Hepatocyte (in vitro differentiated cells): ENCODE data around the gene TTC9C. TPM values are rescaled to one million over a fixed set of nuclear protein-coding genes. Genes with fewer than 3 reads are reported as not detected.
A peak's percentile ranks its signal among the peaks of the same experiment; 100 is the strongest.

Experiments used
- DNase-seq: peaks from one replicate; pipeline ENCODE4 v3.0.0-alpha.2; 2016; ENCODE audit warnings: low spot score
- H2AFZ ChIP-seq: fragments of 200-600 bp; sonication (generic); 2 replicates; pipeline ENCODE4 v1.6.0; 2016; ENCODE audit warnings: antibody characterized with exemption, mild to moderate bottlenecking
- H3K27ac ChIP-seq: fragments of 200-600 bp; sonication (generic); 2 replicates; pipeline ENCODE4 v1.5.1; 2016; ENCODE audit warnings: mild to moderate bottlenecking
- H3K27me3 ChIP-seq: fragments of 200-600 bp; sonication (generic); 2 replicates; pipeline ENCODE4 v1.6.1; 2016
- H3K36me3 ChIP-seq: fragments of 200-600 bp; sonication (generic); replicated peaks from 2 replicates; pipeline ENCODE4 v1.5.1; 2016; ENCODE audit warnings: low read depth; ENCODE audit not compliant: insufficient read depth
- H3K4me1 ChIP-seq: fragments of 200-600 bp; sonication (generic); 2 replicates; pipeline ENCODE4 v1.5.1; 2016; ENCODE audit warnings: mild to moderate bottlenecking, moderate library complexity; ENCODE audit not compliant: insufficient read depth
- H3K4me2 ChIP-seq: fragments of 200-600 bp; sonication (generic); 2 replicates; pipeline ENCODE4 v1.6.0; 2016
- H3K4me3 ChIP-seq: fragments of 200-600 bp; sonication (generic); 2 replicates; pipeline ENCODE4 v1.5.1; 2016; ENCODE audit warnings: mild to moderate bottlenecking
- H3K79me2 ChIP-seq: fragments of 200-600 bp; sonication (generic); 2 replicates; pipeline ENCODE4 v1.6.0; 2017; ENCODE audit warnings: mild to moderate bottlenecking
- H3K9me2 ChIP-seq: fragments of 200-600 bp; sonication (generic); replicated peaks from 2 replicates; pipeline ENCODE4 v1.6.0; 2017; ENCODE audit warnings: mild to moderate bottlenecking; ENCODE audit not compliant: insufficient read depth
- H3K9me3 ChIP-seq: fragments of 200-600 bp; sonication (generic); 2 replicates; pipeline ENCODE4 v1.5.1; 2016; ENCODE audit warnings: low read depth, mild to moderate bottlenecking
- H4K20me1 ChIP-seq: fragments of 200-600 bp; sonication (generic); 2 replicates; pipeline ENCODE4 v1.6.0; 2016; ENCODE audit warnings: mild to moderate bottlenecking; ENCODE audit not compliant: insufficient read depth, poor library complexity, severe bottlenecking
- EZH2 ChIP-seq: fragments of 200-600 bp; sonication (generic); IDR thresholded peaks from 2 replicates; pipeline ENCODE4 v1.6.1; 2016; ENCODE audit warnings: antibody characterized with exemption, mild to moderate bottlenecking, borderline replicate concordance
- EZH2phosphoT487 ChIP-seq: fragments of 200-600 bp; sonication (generic); IDR thresholded peaks from one replicate; pipeline ENCODE4 v1.6.1; 2018; ENCODE audit warnings: antibody characterized with exemption, mild to moderate bottlenecking, low read depth, moderate library complexity; ENCODE audit not compliant: unreplicated experiment, severe bottlenecking
- WGBS: methylation state at CpG from one replicate; pipeline ENCODE4 v1.1.6; 2016; ENCODE audit warnings: low lambda C conversion rate; ENCODE audit errors: missing lambda C conversion rate; 5-methylcytosine and 5-hydroxymethylcytosine counted together
- polyA plus RNA-seq: library from polyadenylated mRNA; unstranded; fragments of >200 nt; fragmentation: Nextera tagmentation; extraction: Ambion mirVana; gene quantifications from 2 replicates; pipeline ENCODE4 v1.2.1, GENCODE V29; 2016
- total RNA-seq: library from RNA; depleted of rRNA; stranded (reverse); fragments of >200 nt; gene quantifications from 2 replicates; pipeline ENCODE4 v1.2.3, GENCODE V29; 2014
- TF ChIP-seq, protein P1 (sequence below): fragments of 200-600 bp; sonication (generic); IDR thresholded peaks from 2 replicates; pipeline ENCODE4 v1.5.1; 2016; ENCODE audit warnings: antibody characterized with exemption, mild to moderate bottlenecking; ENCODE audit not compliant: poor library complexity

TTC9C gene, protein sequence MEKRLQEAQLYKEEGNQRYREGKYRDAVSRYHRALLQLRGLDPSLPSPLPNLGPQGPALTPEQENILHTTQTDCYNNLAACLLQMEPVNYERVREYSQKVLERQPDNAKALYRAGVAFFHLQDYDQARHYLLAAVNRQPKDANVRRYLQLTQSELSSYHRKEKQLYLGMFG
- total RNA-seq = 26.3 and 35.0 TPM in 2 replicates
- 35.4 and 39.9 TPM in 2 replicates for polyA plus RNA-seq

GRCh38 chr11:62728171-62728988 is at the start of gene TTC9C:
Gene TTC9C (plus strand): TSS chr11:62728486. CDS start chr11:62728849, 363 bp downstream.
- Histone ChIP-seq H3K4me2 (peak within 1 kb of the TSS; percentile 81), H3K4me3 (peak within 1 kb of the TSS; percentile 48), H2AFZ (peak within 1 kb of the TSS; percentile 93), H3K4me1 (peaks cover 16% of the 10 kb centered on the region), H3K79me2 (peaks cover 79% of the 10 kb centered on the region), H4K20me1 (peaks cover 34% of the 10 kb centered on the region), H3K27ac (peak within 1 kb of the TSS; percentile 91), H3K9me2 (no peaks in the 10 kb centered on the region), H3K9me3 (no peaks in the 10 kb centered on the region), H3K27me3 (no peaks in the 10 kb centered on the region), H3K36me3 (no peaks in the 10 kb centered on the region)
- DNase-seq = peak; percentile 95
- no peak for TF ChIP-seq EZH2phosphoT487
- TF ChIP-seq EZH2 = no peak
- TF ChIP-seq, protein P1, sequence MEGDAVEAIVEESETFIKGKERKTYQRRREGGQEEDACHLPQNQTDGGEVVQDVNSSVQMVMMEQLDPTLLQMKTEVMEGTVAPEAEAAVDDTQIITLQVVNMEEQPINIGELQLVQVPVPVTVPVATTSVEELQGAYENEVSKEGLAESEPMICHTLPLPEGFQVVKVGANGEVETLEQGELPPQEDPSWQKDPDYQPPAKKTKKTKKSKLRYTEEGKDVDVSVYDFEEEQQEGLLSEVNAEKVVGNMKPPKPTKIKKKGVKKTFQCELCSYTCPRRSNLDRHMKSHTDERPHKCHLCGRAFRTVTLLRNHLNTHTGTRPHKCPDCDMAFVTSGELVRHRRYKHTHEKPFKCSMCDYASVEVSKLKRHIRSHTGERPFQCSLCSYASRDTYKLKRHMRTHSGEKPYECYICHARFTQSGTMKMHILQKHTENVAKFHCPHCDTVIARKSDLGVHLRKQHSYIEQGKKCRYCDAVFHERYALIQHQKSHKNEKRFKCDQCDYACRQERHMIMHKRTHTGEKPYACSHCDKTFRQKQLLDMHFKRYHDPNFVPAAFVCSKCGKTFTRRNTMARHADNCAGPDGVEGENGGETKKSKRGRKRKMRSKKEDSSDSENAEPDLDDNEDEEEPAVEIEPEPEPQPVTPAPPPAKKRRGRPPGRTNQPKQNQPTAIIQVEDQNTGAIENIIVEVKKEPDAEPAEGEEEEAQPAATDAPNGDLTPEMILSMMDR = no peak
- WGBS = under 1% methylated on average over 29 of the region's 29 CpGs

DNA sequence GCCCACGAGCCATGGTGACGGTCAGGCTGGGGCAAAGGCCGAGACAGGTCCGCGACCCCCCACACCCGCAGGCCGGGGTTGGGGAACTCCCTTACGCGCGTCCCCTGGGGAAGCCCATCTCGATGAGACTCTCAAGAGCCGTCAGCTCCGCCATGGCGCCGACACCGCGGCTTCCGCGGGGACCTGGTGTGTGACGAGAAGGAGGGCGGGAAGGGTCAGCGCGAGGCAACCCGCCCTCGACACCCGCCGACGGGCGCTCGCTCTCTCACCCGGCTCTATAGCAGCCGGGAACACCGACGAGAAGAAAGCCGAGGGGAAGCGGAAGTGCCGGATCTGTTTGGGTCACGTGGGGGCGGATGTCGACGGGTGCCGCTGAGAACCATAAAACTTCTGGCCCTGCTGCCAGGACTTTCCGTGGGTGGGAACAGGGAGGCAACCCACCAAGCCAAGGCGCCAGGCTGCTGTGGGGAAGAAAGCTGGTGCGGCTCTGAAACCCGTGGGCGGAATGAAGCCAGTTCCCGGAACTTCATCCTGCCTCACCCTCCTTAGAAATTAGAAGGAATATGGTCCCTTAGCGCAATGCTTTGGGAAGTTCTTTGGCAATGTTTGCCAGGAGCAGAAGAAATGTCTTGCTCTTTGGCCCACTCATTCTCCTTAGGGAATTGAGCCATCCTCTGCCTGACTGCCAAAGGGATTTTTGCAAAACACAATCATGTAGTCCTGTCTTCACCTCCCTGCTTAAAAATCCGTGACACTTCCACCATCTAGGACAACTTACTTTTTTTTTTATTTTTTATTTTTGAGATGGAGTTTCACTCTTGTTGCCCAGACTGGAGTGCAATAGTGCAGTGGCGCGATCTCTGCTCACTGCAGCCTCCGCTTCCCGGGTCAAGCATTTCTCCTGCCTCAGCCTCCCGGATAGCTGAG is 49.3 kb upstream of the TTC9C start, which contains the start of gene UBXN1:
Gene UBXN1, minus strand, starts transcription at position 304 of the 927 bp plus-strand sequence. Its CDS starts 150 bp downstream, at position 154.
- Histone ChIP-seq H2AFZ (peak within 1 kb of the TSS; percentile 77), H3K36me3 (no peaks in the 10 kb centered on the region), H3K27ac (peak within 1 kb of the TSS; percentile 88), H3K9me2 (no peaks in the 10 kb centered on the region), H3K27me3 (no peaks in the 10 kb centered on the region), H3K9me3 (no peaks in the 10 kb centered on the region), H3K4me3 (peak within 1 kb of the TSS; percentile 78), H3K4me2 (peak within 1 kb of the TSS; percentile 99), H3K4me1 (peaks cover 13% of the 10 kb centered on the region), H3K79me2 (peaks cover 32% of the 10 kb centered on the region), H4K20me1 (no peaks in the 10 kb centered on the region)
- TF ChIP-seq EZH2 = no peak
- 12% methylated on average over 54 of the region's 55 CpGs for WGBS
- peak; percentile 94 for DNase-seq

GRCh38 chr11:62680825-62681240 is 47.5 kb upstream of the TTC9C start:
- TF ChIP-seq EZH2phosphoT487 (no peak), EZH2 (no peak)
- TF ChIP-seq, protein P1 = peak; percentile 40
- no peaks in the 10 kb centered on the region for H4K20me1 ChIP-seq
- H3K4me3 ChIP-seq = no peak overlapping the region
- H2AFZ ChIP-seq = peak overlapping the region; percentile 29
- H3K27ac ChIP-seq = no peak overlapping the region
- H3K4me1 ChIP-seq = peaks cover 13% of the 10 kb centered on the region
- H3K79me2 ChIP-seq = peaks cover 23% of the 10 kb centered on the region
- 65% methylated on average over 4 of the region's 4 CpGs for WGBS
- H3K36me3 ChIP-seq = no peaks in the 10 kb centered on the region
- H3K27me3 ChIP-seq = no peaks in the 10 kb centered on the region
- no peaks in the 10 kb centered on the region for H3K9me3 ChIP-seq
- no peak overlapping the region for H3K4me2 ChIP-seq
- no peaks in the 10 kb centered on the region for H3K9me2 ChIP-seq
- DNase-seq = peak; percentile 78
